8988T (cell line): Measurements from ENCODE around the gene CHST1.

Experiments used
- DNase-seq: peaks from one replicate; pipeline ENCODE4 v3.0.0; 2011

Gene CHST1

DNA sequence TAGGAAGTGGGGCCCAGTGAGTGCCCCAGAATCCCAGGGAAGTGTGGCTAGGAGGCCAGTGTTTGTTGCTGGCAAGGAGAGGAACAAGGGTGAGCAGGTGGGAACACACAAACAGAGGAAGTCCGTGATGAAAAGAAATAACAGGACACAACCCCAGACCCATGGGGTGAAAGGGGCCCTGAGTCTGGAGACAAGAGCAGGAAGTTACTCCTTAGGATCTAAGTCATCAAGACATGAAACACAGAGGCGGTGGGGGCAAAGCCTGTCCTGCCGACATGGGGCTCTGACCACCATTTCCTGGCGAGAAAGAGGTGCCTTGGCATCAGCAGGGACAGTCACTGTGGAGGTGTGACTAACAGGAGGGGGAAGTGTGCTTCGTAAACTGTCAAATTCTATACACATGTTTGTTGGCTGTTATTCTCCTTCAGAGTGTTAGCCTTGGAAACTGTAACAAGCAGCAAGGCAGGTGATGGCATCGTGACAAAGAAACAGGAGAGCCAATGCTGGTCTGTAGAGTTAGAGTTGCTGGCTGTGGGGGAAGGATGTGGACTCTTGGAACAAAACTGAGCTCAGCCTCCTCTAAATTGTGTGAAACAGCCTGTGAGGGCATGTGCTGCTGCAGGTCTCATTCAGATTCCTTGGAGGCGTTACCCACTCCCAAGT, 21.7 kb downstream of the CHST1 start:
- DNase-seq: no peak

DNA sequence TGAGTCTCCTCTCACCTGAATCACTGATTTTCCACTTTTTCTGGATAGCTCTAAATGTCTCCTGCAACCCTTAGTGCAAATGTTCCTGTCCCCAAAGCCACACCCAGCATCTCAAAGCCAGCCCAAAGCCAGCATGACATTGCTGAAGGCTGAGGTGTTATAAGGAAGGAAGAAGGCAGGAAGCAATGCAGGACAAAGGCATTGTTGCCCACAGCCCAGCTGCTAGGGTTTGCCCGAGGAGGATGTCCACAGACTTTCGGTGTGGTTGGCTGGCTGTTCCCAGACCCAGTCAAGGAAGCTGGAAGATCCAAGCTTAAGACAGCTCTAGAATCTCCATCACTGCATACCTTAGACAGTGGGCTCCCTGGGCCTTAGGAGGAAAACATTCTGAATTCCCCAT, 23.5 kb downstream of the CHST1 start:
- DNase-seq: no peak

GRCh38 chr11:45638051-45638450, 27.4 kb downstream of the CHST1 start:
- DNase-seq: no peak

GRCh38 chr11:45635907-45636306, 29.5 kb downstream of the CHST1 start:
- no peak for DNase-seq

DNA sequence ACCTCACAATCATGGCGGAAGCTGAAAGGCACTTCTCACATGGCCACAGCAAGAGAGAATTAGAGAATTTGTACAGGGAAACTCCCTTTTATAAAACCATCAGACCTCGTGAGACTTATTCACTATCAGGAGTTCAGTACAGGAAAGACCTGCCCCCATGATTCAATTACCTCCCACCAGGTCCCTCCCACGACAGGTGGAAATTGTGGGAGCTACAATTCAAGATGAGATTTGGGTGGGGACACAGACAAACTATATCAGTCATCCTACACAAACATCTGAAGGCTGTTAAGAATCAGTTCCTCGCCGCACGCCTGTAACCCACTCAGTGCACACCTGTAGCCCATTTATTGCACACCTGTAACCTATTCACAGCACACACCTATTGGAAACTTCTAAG, 39.8 kb downstream of the CHST1 start:
- DNase-seq: no peak

DNA sequence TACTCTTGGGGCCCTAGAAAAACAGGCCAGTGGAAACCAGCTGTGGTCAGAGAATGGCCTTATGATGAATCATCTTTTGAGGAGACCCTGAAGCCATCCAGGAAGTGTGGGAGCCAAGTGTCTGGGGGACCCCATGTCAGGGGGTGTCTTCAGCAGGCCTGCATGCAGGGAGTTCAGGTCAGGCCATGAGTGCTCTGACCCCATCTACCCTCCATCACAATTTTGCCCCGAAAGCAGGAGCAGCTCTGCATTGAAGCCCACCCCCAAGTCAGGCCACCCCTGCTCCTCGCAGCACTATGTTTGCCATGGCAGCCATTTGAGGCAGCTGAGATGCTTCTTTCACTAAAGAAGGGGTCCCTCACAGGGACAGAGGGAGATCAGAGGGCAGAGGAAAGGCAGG, 41.3 kb downstream of the CHST1 start:
- DNase-seq: no peak

DNA sequence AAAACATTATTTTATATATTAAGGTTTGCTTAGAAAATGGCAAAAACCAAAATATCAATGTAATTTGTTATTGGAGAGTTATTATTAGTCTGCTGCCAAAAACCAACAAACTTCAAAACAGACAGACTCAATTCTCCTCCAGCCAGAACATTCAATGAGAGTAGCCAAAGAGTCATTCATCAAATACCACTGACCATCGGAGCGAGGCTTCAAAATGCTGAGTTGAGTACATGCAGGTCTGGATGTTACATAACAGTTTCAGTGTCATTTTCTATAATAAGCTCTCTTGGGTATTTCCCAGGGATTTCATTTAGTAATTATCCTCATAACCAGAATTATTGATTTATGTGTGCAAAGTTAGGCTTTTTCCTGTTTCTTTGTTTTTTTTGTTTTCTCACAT, 42.6 kb downstream of the CHST1 start:
- DNase-seq: no peak

DNA sequence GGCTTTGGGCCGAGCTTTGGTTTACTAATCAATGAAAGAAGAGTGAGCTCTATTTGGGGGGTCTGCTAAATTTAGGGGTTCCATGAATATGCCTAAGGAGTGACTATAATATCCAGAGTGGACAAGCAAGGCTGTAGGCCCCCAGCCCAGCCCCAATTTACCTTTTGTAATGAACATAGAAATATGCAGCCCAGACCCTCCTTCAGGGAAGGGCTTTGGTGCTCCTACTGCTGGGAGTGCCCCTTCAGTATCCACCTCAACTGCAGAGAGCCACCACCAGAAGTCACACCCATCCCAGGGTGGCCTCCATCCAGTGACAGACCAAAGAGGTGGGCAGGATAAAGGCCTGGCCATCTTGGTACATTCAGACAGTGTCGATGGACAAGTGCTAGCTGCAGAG, 43.1 kb downstream of the CHST1 start:
- DNase-seq: no peak

DNA sequence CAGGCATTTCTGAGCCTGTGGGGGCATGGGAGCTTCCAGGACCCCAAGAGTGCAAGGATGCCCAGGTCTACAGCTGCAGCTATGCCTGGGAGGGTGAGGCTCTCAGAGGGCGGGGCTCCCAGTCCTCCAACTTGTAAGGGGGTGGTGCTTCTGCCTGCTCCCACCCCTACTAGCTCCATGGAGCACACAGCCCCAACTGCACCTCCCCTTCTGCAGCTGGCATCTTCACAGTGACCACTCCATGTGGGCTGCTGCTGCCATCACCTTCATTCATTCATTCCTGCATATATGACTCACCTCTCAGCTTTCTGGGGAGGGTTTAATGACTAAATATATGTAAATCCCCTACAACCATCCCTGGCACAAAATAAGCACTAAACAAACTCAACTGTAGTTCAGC, 43.8 kb downstream of the CHST1 start:
- DNase-seq: no peak

DNA sequence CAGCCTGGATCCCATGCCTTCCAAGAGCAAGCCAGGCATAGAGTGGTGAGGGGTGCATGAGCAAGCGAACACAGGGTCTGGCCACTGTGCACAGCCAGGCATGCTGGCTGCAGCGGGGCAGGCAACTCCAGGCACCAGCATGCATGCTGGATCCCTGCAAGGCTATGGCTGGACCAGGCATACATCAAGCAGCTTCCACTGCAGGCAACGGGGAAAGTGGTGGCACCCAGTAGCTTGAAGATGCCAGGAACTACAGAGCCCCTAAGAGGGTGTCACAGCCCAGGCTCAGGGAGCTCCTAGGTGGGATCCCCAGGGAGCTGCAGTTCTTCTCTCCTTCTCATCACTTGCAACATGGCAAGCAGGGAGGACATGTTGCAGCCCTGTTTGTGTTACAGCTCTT, 45.2 kb downstream of the CHST1 start:
- no peak for DNase-seq

- DNase-seq: no peak
These were observed 46.5 kb downstream of the CHST1 start for GRCh38 chr11:45618897-45619296.

DNA sequence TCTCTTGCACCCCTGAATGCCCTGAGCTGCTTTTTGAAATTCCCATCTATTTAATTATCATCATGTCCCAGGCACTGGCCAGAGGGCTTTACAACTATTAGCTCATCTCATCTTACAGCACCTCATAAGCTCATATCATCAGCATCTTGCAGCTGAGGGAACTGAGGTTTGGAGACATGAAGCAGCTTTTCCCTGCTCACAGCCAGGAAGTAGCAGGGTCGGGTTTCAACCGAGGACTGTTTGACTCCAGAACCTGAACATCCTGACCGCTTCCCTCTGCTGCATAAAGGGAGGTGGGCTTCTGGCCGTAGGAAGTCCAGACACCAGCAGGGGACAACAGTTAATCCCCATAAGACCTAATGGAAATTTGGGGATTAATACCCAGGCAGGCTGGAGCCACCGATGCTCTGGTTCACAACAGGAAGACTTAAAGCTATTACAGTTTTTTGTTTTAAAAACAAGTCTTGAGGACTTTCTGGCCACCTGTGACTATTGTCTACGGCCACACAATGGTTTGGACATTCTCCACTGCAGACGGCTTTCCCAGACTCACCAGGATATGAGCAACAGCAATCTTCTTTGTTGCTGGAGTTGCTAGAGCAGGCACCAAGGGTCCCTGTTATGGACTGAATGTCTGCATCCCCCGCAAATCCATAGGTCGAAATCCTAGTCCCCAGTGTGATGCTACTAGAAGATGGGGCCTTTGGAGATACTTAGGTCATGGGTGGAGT, 47.4 kb downstream of the CHST1 start:
- DNase-seq: no peak

GRCh38 chr11:45616802-45617549, 48.4 kb downstream of the CHST1 start:
- DNase-seq: no peak

DNA sequence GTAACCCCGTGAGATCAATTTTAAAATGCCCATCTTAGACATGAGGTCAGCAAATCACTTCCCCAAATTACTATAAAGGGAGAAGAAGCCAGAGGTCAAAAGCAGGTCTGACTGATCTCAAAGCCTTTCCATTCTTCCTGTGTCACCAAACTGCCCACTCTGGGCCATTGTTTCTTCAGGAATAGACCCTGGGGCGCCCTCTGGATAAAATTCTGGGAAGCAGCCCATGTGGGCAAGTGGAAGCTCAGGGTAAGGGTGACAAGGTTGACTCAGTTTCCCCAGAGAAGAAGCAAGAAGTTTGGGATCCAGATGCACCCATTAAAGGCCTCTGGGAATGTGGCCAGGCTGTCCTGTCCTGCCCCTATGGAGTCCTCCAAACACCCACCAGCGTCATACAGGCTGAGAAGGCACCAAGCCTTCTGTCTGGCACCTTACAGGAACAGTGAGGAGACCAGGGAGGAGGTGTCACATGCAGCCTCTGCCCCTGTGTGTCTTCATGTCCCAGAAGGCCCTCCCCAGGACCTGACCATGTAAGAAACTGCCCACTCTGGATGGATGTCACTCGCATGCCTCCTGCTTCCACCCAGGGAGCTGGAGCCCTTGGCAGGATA, 50.1 kb downstream of the CHST1 start:
- DNase-seq: no peak

GRCh38 chr11:45614196-45614828, 51.1 kb downstream of the CHST1 start:
- DNase-seq: no peak

- DNase-seq: no peak
These were observed 54.8 kb downstream of the CHST1 start for GRCh38 chr11:45610627-45611026.

DNA sequence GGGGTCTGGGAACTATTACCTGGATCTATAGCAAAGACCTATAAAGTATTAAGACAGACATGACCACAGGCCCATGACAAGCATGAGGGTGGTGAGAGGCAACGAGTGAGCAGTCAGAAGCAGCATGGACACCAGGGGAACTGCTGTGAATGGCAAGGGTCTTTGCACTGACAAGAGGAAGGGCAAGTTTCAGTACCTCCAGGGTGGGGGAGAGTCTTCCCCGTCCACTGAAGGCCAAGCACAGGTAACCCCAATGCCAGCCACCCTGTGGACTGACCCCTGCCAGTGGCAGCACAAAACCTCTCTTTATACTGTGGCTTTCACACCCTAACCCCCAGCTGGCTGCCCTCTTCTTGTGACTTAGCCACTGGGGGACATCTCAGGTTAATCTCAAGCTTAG, 55.5 kb downstream of the CHST1 start:
- DNase-seq: no peak

DNA sequence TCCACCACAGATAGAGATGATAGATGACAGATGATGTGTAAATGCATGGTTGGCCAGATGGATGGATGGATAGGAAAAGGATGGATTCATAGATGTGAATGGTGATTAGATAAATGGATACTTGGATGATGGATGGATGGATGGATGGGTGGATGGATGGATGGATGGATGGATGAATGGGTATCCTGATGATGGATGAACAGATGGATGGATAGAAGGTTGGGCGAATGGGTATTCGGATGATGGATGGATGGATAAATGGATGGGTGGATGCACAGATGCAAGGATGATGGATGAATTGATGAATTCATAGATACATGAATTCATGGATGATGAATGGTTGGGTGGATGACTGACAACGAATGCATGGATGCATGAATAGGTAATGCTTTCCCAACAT, 56.1 kb downstream of the CHST1 start:
- no peak for DNase-seq

- no peak for DNase-seq
These were observed 57.4 kb downstream of the CHST1 start for GRCh38 chr11:45607995-45608394.

DNA sequence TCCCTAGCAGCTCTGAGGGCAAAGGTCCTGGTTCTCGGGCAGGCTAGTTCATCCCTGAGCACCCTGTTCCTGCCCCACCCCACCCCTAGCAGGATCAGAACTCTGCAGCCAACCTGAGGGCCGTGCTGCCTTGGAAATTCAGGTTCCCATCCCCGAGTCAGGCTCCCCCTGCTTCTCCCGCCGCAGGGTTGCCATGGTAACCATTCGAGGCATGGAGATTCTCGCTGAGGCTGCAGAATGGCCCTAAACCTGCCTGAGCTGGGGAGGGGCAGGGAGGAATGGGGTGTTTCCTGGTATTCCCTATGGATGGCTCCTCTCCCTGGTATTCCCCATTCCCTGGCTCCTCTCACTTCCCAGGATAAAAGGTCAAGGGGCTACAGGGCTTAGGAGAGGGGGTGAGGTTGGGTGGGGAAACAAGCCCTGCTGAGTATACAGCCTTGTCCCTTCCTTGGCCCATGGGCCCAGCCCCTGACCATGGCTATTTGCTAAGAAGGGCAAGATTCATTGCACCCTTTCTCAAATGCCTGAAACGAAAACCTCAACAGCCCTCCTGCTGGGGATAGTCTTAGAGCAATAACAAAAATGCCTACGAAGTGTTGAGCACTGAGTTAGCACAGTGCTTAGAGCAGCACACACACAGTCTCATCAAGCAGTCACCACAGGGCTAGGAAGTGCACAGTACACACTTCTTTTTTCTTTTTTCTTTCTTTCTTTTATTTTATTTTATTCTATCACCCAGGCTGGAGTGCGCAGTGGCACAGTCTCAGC, 58.7 kb downstream of the CHST1 start:
- DNase-seq: no peak

DNA sequence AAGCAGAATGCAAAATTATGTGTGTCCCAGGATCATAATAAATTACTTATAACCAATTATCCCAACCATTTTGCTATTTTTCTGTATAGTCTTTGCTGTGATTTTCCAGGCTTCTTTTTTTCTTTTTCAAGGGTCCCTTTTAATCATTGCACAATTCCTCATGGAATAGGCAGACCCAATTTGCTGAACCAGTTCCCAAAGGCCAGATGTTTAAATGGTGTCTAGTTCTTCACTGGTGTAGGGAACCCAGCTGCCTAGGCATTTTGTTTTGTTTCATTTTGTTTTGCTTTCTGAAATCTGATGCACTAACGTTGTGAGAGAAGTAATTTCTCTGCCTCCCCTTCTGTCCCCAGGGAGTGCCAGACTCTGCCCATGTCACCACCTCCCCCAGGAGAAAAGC, 60.4 kb downstream of the CHST1 start:
- no peak for DNase-seq

DNA sequence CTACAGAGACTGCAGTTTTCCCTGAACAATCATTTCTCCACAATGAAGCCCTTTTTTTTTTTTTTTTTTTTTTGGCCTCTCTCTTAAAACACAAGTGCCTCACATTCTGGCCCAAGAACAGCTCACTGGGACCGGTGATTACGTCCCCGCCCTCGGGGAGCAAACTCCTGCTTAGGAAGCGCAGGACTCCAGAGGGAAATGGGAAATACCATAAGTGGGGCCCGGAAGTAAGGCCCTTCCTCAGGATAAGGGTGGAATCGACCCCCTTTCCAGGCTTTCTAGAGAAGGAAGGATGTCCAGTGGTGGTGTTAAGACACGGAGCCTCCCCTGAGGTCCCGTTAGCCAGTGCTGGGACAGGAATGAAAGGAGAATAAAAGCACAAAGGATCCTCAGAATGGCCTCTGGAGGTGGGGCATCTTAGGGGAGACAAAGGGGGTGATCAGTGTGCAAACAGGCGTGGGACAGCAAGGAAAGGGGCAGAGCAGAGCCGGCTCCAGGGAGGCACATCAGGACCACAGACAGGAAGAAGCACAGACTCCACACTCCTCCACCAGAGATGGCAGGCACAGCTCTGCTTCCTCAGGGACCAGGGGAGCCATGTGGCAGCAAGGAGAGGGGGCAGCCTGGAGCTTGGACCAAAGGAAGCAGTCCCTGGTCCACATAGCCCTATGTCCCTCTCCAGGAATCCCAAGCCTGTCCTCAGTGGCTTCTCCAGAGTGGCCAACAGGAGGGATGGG, 61.3 kb downstream of the CHST1 start:
- DNase-seq: no peak
